ENCODE results near the gene HDAC9. TPM values are rescaled to one million over a fixed set of nuclear protein-coding genes. Genes with fewer than 3 reads are reported as not detected.
A peak's percentile ranks its signal among the peaks of the same experiment; 100 is the strongest.

Gene HDAC9
- 10 to 100 TPM in 1 of 2 donors, 1 to 10 TPM in 1; 8.3 to 31.9 TPM for total RNA-seq

- H3K4me1 ChIP-seq (replicated peaks): no peaks in the 10 kb centered on the region
- H3K27ac ChIP-seq: no peak within 1 kb of the TSS
- H3K27me3 ChIP-seq (replicated peaks; ENCODE audit: insufficient read depth): no peaks in the 10 kb centered on the region
- peak within 1 kb of the TSS in 1 of 2 donors; percentile 13 for H3K4me3 ChIP-seq
- H3K9me3 ChIP-seq: no peaks in the 10 kb centered on the region
- no peaks in the 10 kb centered on the region for H3K36me3 ChIP-seq
- 14% methylated on average over 18 of the region's 18 CpGs for WGBS
- no peak for DNase-seq (ENCODE audit: low spot score)
- intact Hi-C loops (cut with DNase I): no loop called here
- TF ChIP-seq POLR2AphosphoS5 (IDR thresholded peaks at IDR 0.05): no peak
- no peak for TF ChIP-seq POLR2A (IDR thresholded peaks at IDR 0.05)
Observed at GRCh38 chr7:18495412-18496340, at the start of gene HDAC9. Gene HDAC9, plus strand, starts transcription at chr7:18495749. Its CDS starts 554 bp downstream, at chr7:18496303.

- Histone ChIP-seq H3K36me3 (no peaks in the 10 kb centered on the region), H3K4me3 (no peak overlapping the region), H3K27ac (no peak overlapping the region), H3K9me3 (no peaks in the 10 kb centered on the region), H3K27me3 (replicated peaks; ENCODE audit: insufficient read depth) (no peaks in the 10 kb centered on the region), H3K4me1 (replicated peaks) (no peaks in the 10 kb centered on the region)
- TF ChIP-seq POLR2A (IDR thresholded peaks at IDR 0.05): no peak
- TF ChIP-seq CTCF (IDR thresholded peaks at IDR 0.05): no peak
- no peak for TF ChIP-seq POLR2AphosphoS5 (IDR thresholded peaks at IDR 0.05)
- intact Hi-C loops (cut with DNase I): no loop called here
- DNase-seq (ENCODE audit: low spot score): no peak
- WGBS: 63% methylated on average over 4 of the region's 4 CpGs
Observed at GRCh38 chr7:18445916-18446520, 49.5 kb upstream of the HDAC9 start.

GRCh38 chr7:18450019-18450418, 45.5 kb upstream of the HDAC9 start:
- Histone ChIP-seq H3K36me3 (no peaks in the 10 kb centered on the region), H3K4me1 (replicated peaks) (no peaks in the 10 kb centered on the region), H3K27ac (no peak overlapping the region), H3K9me3 (no peaks in the 10 kb centered on the region), H3K4me3 (no peak overlapping the region), H3K27me3 (replicated peaks; ENCODE audit: insufficient read depth) (no peaks in the 10 kb centered on the region)
- no peak for TF ChIP-seq POLR2A (IDR thresholded peaks at IDR 0.05)
- intact Hi-C loops (cut with DNase I): no loop called here
- no peak for DNase-seq (ENCODE audit: low spot score)

- Histone ChIP-seq H3K4me3 (no peak overlapping the region), H3K4me1 (replicated peaks) (no peaks in the 10 kb centered on the region), H3K27ac (no peak overlapping the region), H3K9me3 (no peaks in the 10 kb centered on the region), H3K27me3 (replicated peaks; ENCODE audit: insufficient read depth) (no peaks in the 10 kb centered on the region), H3K36me3 (no peaks in the 10 kb centered on the region)
- no peak for DNase-seq (ENCODE audit: low spot score)
- TF ChIP-seq POLR2AphosphoS5 (IDR thresholded peaks at IDR 0.05) (no peak), POLR2A (IDR thresholded peaks at IDR 0.05) (no peak), CTCF (IDR thresholded peaks at IDR 0.05) (no peak)
- intact Hi-C loops (cut with DNase I): no loop called here
Observed at GRCh38 chr7:18455606-18456005, 39.9 kb upstream of the HDAC9 start.

GRCh38 chr7:18457832-18458231, 37.7 kb upstream of the HDAC9 start:
- no peak for DNase-seq (ENCODE audit: low spot score)
- TF ChIP-seq POLR2AphosphoS5 (IDR thresholded peaks at IDR 0.05) (no peak), POLR2A (IDR thresholded peaks at IDR 0.05) (no peak), CTCF (IDR thresholded peaks at IDR 0.05) (no peak)
- 56% methylated on average over 6 of the region's 6 CpGs for WGBS
- Histone ChIP-seq H3K27me3 (replicated peaks; ENCODE audit: insufficient read depth) (no peaks in the 10 kb centered on the region), H3K27ac (no peak overlapping the region), H3K4me3 (no peak overlapping the region), H3K36me3 (no peaks in the 10 kb centered on the region), H3K9me3 (no peaks in the 10 kb centered on the region), H3K4me1 (replicated peaks) (no peaks in the 10 kb centered on the region)
- intact Hi-C loops (cut with DNase I): no loop called here

All from prostate gland (tissue), 2 donors.